K562 (cell line): ENCODE results near the gene SMIM13.

Experiments used
- BACH1 ChIP-seq: fragments of 200-800 bp; sonication (Bioruptor generic); IDR thresholded peaks from 2 replicates; pipeline ENCODE4 v1.6.1; 2016; ENCODE audit warnings: missing genetic modification characterization, missing compliant biosample characterization
- CEBPB ChIP-seq: fragments of 450-650 bp; IDR thresholded peaks from 2 replicates; pipeline ENCODE4 v1.6.1; 2016; ENCODE audit warnings: missing genetic modification characterization, missing compliant biosample characterization
- DMBX1 ChIP-seq: fragments of 250-450 bp; sonication (Bioruptor Pico); IDR thresholded peaks from 2 replicates; pipeline ENCODE4 v1.8.0; 2022; ENCODE audit warnings: inconsistent platforms, mild to moderate bottlenecking, moderate library complexity, borderline replicate concordance
- HMG20B ChIP-seq: fragments of 250-450 bp; sonication (Bioruptor Pico); IDR thresholded peaks from 2 replicates; pipeline ENCODE4 v1.5.0; 2021; ENCODE audit warnings: mild to moderate bottlenecking
- MLLT1 ChIP-seq, 2 experiments: fragments of 450-650 bp; IDR thresholded peaks; 2 replicates each; pipeline ENCODE4 v1.6.1; 2016
- POLR2AphosphoS5 ChIP-seq: IDR thresholded peaks from 2 replicates; pipeline ENCODE4 v1.6.1; 2011; ENCODE audit warnings: mild to moderate bottlenecking, low read depth, low read length, moderate library complexity; ENCODE audit not compliant: control insufficient read depth, insufficient read depth
- REST ChIP-seq, 2 experiments: fragments of 450-650 bp; formaldehyde crosslinking in 1 of 2; IDR thresholded peaks; 2 replicates each; pipeline versions ENCODE4 v1.4.0 to v1.6.1; 2014 to 2020; ENCODE audit warnings: mild to moderate bottlenecking in 2 of 2, borderline replicate concordance in 1 of 2, low read depth in 1 of 2
- TBL1XR1 ChIP-seq, 2 experiments: IDR thresholded peaks; 2 replicates each; pipeline ENCODE4 v1.6.1; 2012; ENCODE audit warnings: improper control_type of control experiment in 2 of 2, low read length in 2 of 2, mild to moderate bottlenecking in 1 of 2

- TF ChIP-seq BACH1 (tag), result no peak
- TF ChIP-seq TBL1XR1 (IDR thresholded peaks at IDR 0.05; ENCODE audit: low read length in 2 of 2), result no peak
- TF ChIP-seq HMG20B, result no peak
- no peak for TF ChIP-seq CEBPB
- no peak for TF ChIP-seq DMBX1 (CRISPR knock-in tag)
- no peak for TF ChIP-seq REST (IDR thresholded peaks at IDR 0.05; ENCODE audit: borderline replicate concordance)
- no peak for TF ChIP-seq REST (CRISPR knock-in tag; IDR thresholded peaks at IDR 0.05; ENCODE audit: low read depth)
- TF ChIP-seq POLR2AphosphoS5, result no peak
- TF ChIP-seq MLLT1 (IDR thresholded peaks at IDR 0.05), result no peak
Observed at GRCh38 chr6:11149551-11149950, 55.9 kb downstream of the SMIM13 start.
